Measurements from ENCODE around the gene CCDC141.

- no peak for TF ChIP-seq POLR2A (IDR thresholded peaks at IDR 0.05; ENCODE audit: borderline replicate concordance, extremely low read depth, insufficient read depth, insufficient read length)
- TF ChIP-seq YY1 (IDR thresholded peaks at IDR 0.05; ENCODE audit: extremely low read depth, insufficient replicate concordance, low read depth, low read length), result no peak
- no peak for TF ChIP-seq RAD21 (IDR thresholded peaks at IDR 0.05; ENCODE audit: low read depth)
- TF ChIP-seq POLR2AphosphoS5 (IDR thresholded peaks at IDR 0.05; ENCODE audit: low read depth, low read length), result no peak
These were observed 239.5 kb downstream of the CCDC141 start for GRCh38 chr2:178810422-178810821.

All from HCT116 (cell line).